ENCODE data around the gene THBS3.
A peak's percentile ranks its signal among the peaks of the same experiment; 100 is the strongest.
"Not testable (repeated sequence)": the region's sequence is repeated elsewhere in the genome, so short reads cannot be mapped to it uniquely, and the experiment has no call there.

Gene THBS3

GRCh38 chr1:155207806-155208540 lies at the start of gene THBS3:
Gene THBS3 (minus strand): TSS chr1:155207897. CDS start chr1:155207876, 21 bp downstream.
- DNase-seq = peak; percentile 78

- no peak for DNase-seq
These were observed 48.6 kb upstream of the THBS3 start for GRCh38 chr1:155256058-155256852.

GRCh38 chr1:155255243-155256007 lies 47.7 kb upstream of the THBS3 start, which contains the start of gene ENTREP3:
Gene ENTREP3 (minus strand): TSS chr1:155255483. CDS start chr1:155254877, 606 bp downstream.
- peak; percentile 80 for DNase-seq

GRCh38 chr1:155254714-155255242 lies 47.1 kb upstream of the THBS3 start:
- no peak for DNase-seq

GRCh38 chr1:155254228-155254713 lies 46.6 kb upstream of the THBS3 start:
- DNase-seq = no peak

GRCh38 chr1:155253797-155254196 lies 46.1 kb upstream of the THBS3 start:
- no peak for DNase-seq

- DNase-seq = no peak
These were observed 45.5 kb upstream of the THBS3 start for GRCh38 chr1:155253208-155253607.

- DNase-seq = no peak
These were observed 43.9 kb upstream of the THBS3 start for GRCh38 chr1:155251566-155251965.

- DNase-seq = peak; percentile 91
These were observed 43.1 kb upstream of the THBS3 start for GRCh38 chr1:155250633-155251449.

GRCh38 chr1:155250246-155250632 lies 42.5 kb upstream of the THBS3 start:
- no peak for DNase-seq

- no peak for DNase-seq
These were observed 40.2 kb upstream of the THBS3 start for GRCh38 chr1:155247667-155248553.

- DNase-seq = not testable (repeated sequence)
These were observed 39.1 kb upstream of the THBS3 start for GRCh38 chr1:155246796-155247195.

- no peak for DNase-seq
These were observed 37.4 kb upstream of the THBS3 start for GRCh38 chr1:155245163-155245524.

- peak; percentile 98 for DNase-seq
These were observed 36.9 kb upstream of the THBS3 start for GRCh38 chr1:155244368-155245162.

GRCh38 chr1:155242805-155243358 lies 35.2 kb upstream of the THBS3 start:
- DNase-seq = no peak

GRCh38 chr1:155241841-155242264 lies 34.2 kb upstream of the THBS3 start:
- DNase-seq = peak; percentile 92

GRCh38 chr1:155241069-155241679 lies 33.5 kb upstream of the THBS3 start:
- peak; percentile 89 for DNase-seq

GRCh38 chr1:155236451-155236850 lies 28.8 kb upstream of the THBS3 start:
- DNase-seq = peak; percentile 55

- not testable (repeated sequence) for DNase-seq
These were observed 27.7 kb upstream of the THBS3 start for GRCh38 chr1:155235375-155235774.

Measured in inflammatory macrophage treated with lipopolysaccharide for 4 hours (primary cell).